OCI-LY1 (cell line): ENCODE results near the gene ALMS1.
"Not testable (repeated sequence)": the region's sequence is repeated elsewhere in the genome, so short reads cannot be mapped to it uniquely, and the experiment has no call there.

ENCODE experiments used
- H2AFZ ChIP-seq: fragments of 200-600 bp; sonication (generic), shearing (Covaris generic); 2 replicates; pipeline ENCODE4 v1.6.0; 2014; ENCODE audit warnings: antibody characterized with exemption, mild to moderate bottlenecking, low read length
- H3F3A ChIP-seq: fragments of 200-600 bp; sonication (generic), shearing (Covaris generic); 2 replicates; pipeline ENCODE4 v1.6.0; 2014; ENCODE audit warnings: mild to moderate bottlenecking, antibody characterized with exemption, low read length, moderate library complexity; ENCODE audit not compliant: insufficient read depth
- H3K27ac ChIP-seq: fragments of 200-600 bp; sonication (generic); 2 replicates; pipeline ENCODE4 v1.5.1; 2014; ENCODE audit warnings: low read length, mixed run types, mild to moderate bottlenecking, low read depth; ENCODE audit not compliant: poor library complexity, severe bottlenecking
- H3K27me3 ChIP-seq: fragments of 200-600 bp; sonication (generic); 2 replicates; pipeline ENCODE4 v1.6.0; 2014; ENCODE audit warnings: antibody characterized with exemption, mild to moderate bottlenecking, low read length, moderate library complexity; ENCODE audit not compliant: insufficient read depth
- H3K36me3 ChIP-seq: fragments of 200-600 bp; sonication (generic); 2 replicates; pipeline ENCODE4 v1.6.1; 2014; ENCODE audit warnings: mild to moderate bottlenecking, antibody characterized with exemption, low read length, moderate library complexity, mixed read lengths; ENCODE audit not compliant: insufficient read depth
- H3K4me1 ChIP-seq: fragments of 200-600 bp; sonication (generic); 2 replicates; pipeline ENCODE4 v1.5.1; 2014; ENCODE audit warnings: mild to moderate bottlenecking, low read length, moderate library complexity; ENCODE audit not compliant: insufficient read depth, severe bottlenecking
- H3K4me2 ChIP-seq: fragments of 200-600 bp; sonication (generic), shearing (Covaris generic); 2 replicates; pipeline ENCODE4 v1.6.1; 2014; ENCODE audit warnings: low read length
- H3K4me3 ChIP-seq: fragments of 200-600 bp; sonication (generic); 2 replicates; pipeline ENCODE4 v1.5.1; 2014; ENCODE audit warnings: low read length, low read depth, mild to moderate bottlenecking, mixed read lengths; ENCODE audit not compliant: poor library complexity, severe bottlenecking
- H3K79me2 ChIP-seq: fragments of 200-600 bp; shearing (Covaris generic); 2 replicates; pipeline ENCODE4 v1.6.1; 2016; ENCODE audit warnings: mixed run types, low read length, mixed read lengths; ENCODE audit not compliant: insufficient read depth
- H3K9ac ChIP-seq: fragments of 200-600 bp; sonication (generic), shearing (Covaris generic); 2 replicates; pipeline ENCODE4 v1.6.1; 2014; ENCODE audit warnings: mild to moderate bottlenecking, low read length, mixed read lengths
- H3K9me2 ChIP-seq: fragments of 200-600 bp; sonication (generic), shearing (Covaris generic); 2 replicates; pipeline ENCODE4 v1.6.1; 2014; ENCODE audit warnings: low read depth, mild to moderate bottlenecking, low read length, mixed read lengths
- H3K9me3 ChIP-seq: fragments of 200-600 bp; shearing (Covaris generic); 2 replicates; pipeline ENCODE4 v1.6.1; 2014; ENCODE audit warnings: low read length, mixed read lengths
- H4K20me1 ChIP-seq: fragments of 200-600 bp; sonication (generic), shearing (Covaris generic); 2 replicates; pipeline ENCODE4 v1.6.0; 2016; ENCODE audit warnings: mild to moderate bottlenecking, low read length; ENCODE audit not compliant: insufficient read depth
- CTCF ChIP-seq: fragments of 200-600 bp; sonication (generic), shearing (Covaris generic); IDR thresholded peaks from 2 replicates; pipeline ENCODE4 v1.5.1; 2017; ENCODE audit warnings: mild to moderate bottlenecking, antibody characterized with exemption, low read length, moderate library complexity, mixed read lengths
- EZH2 ChIP-seq: fragments of 200-600 bp; sonication (generic), shearing (Covaris generic); IDR thresholded peaks from 2 replicates; pipeline ENCODE4 v1.8.0; 2017; ENCODE audit warnings: borderline replicate concordance, mixed run types, mild to moderate bottlenecking, antibody characterized with exemption, low read length, moderate library complexity, mixed read lengths

The ALMS1 gene

GRCh38 chr2:73510470-73510869 lies 124.8 kb downstream of the ALMS1 start:
- H4K20me1 ChIP-seq, H3K9ac ChIP-seq, H3K9me3 ChIP-seq, H3K27me3 ChIP-seq, H3K4me3 ChIP-seq, H2AFZ ChIP-seq, H3K79me2 ChIP-seq, H3K27ac ChIP-seq, H3K4me2 ChIP-seq, H3F3A ChIP-seq, H3K9me2 ChIP-seq, H3K36me3 ChIP-seq, H3K4me1 ChIP-seq: not testable (repeated sequence)
- 0 out of 2 replicates have a peak, but pooled peaks have one; percentile 5 for TF ChIP-seq CTCF

- Histone ChIP-seq H3K27ac (no peak overlapping the region), H3K4me1 (no peaks in the 10 kb centered on the region)
Measured at GRCh38 chr2:73516033-73516432, 130.4 kb downstream of the ALMS1 start.

GRCh38 chr2:73528688-73529087 lies 143.1 kb downstream of the ALMS1 start:
- no peak overlapping the region for H3K9ac ChIP-seq
- H3K79me2 ChIP-seq = no peaks in the 10 kb centered on the region

More at GRCh38 chr2:73516033-73516432, 130.4 kb downstream of the ALMS1 start:
- H3K79me2 ChIP-seq = no peaks in the 10 kb centered on the region
- peaks cover 11% of the 10 kb centered on the region for H3K36me3 ChIP-seq
- no peaks in the 10 kb centered on the region for H3K9me2 ChIP-seq
- H3K27me3 ChIP-seq = no peaks in the 10 kb centered on the region
- H3K4me2 ChIP-seq = no peak overlapping the region
- no peak overlapping the region for H3K9ac ChIP-seq
- no peak overlapping the region for H2AFZ ChIP-seq
- no peak for TF ChIP-seq CTCF
- TF ChIP-seq EZH2 = no peak
- H3F3A ChIP-seq = no peaks in the 10 kb centered on the region
- no peak overlapping the region for H3K4me3 ChIP-seq
- H4K20me1 ChIP-seq = no peaks in the 10 kb centered on the region
- H3K9me3 ChIP-seq = no peaks in the 10 kb centered on the region

GRCh38 chr2:73530773-73531172 lies 145.1 kb downstream of the ALMS1 start:
- not testable (repeated sequence) for H3K4me3 ChIP-seq, H3K9ac ChIP-seq, H3K27me3 ChIP-seq, H3K27ac ChIP-seq, H3K4me2 ChIP-seq, H3K9me3 ChIP-seq, H3K4me1 ChIP-seq, H3F3A ChIP-seq, H4K20me1 ChIP-seq, H3K79me2 ChIP-seq, H3K9me2 ChIP-seq, H2AFZ ChIP-seq
- peaks cover 31% of the 10 kb centered on the region for H3K36me3 ChIP-seq

More at GRCh38 chr2:73528688-73529087, 143.1 kb downstream of the ALMS1 start:
- TF ChIP-seq CTCF = no peak
- TF ChIP-seq EZH2 = no peak
- Histone ChIP-seq H3F3A (no peaks in the 10 kb centered on the region; the same call in 1 of the 2 replicates), H3K9me2 (no peaks in the 10 kb centered on the region), H3K27ac (no peak overlapping the region), H3K4me1 (no peaks in the 10 kb centered on the region), H3K4me3 (no peak overlapping the region), H2AFZ (no peak overlapping the region), H3K9me3 (peaks cover 3% of the 10 kb centered on the region; the same call in 1 of the 2 replicates), H3K4me2 (no peak overlapping the region), H3K27me3 (no peaks in the 10 kb centered on the region), H4K20me1 (no peaks in the 10 kb centered on the region), H3K36me3 (peaks cover 27% of the 10 kb centered on the region)
